Posterior vena cava (tissue), 2 donors: ENCODE data around the gene SMAD1. TPM values are rescaled to one million over a fixed set of nuclear protein-coding genes. Genes with fewer than 3 reads are reported as not detected.
"Not testable (repeated sequence)": the region's sequence is repeated elsewhere in the genome, so short reads cannot be mapped to it uniquely, and the experiment has no call there.

Experiments used
- DNase-seq: peaks from one replicate; pipeline ENCODE4 v3.0.0-alpha.2; 2020; ENCODE audit warnings: low spot score
- intact Hi-C, 2 donors: fragments of 100-400 bp; cut with DNase I; formaldehyde crosslinking; loops; one replicate each; pipeline versions ENCODE4 v1.14.1 to v1.14.2; 2022 to 2023
- total RNA-seq, 2 donors: library from RNA; stranded (reverse); fragmentation: NEBNext Ultra II Directional; extraction: Animal tissue kit (Norgen Biotek cat#: 25700); gene quantifications; one replicate each; pipeline ENCODE4 v1.2.1, GENCODE V29; 2021
- donor health status: DM: yes; HTN: yes; CAD: no.
- donor health status: DM: yes; HTN: yes; CAD: no.

SMAD1 gene
- total RNA-seq, 2 donors from 2014 or later: 17.6 to 18.5 TPM

GRCh38 chr4:145513020-145513621, 31.5 kb downstream of the SMAD1 start:
- no peak for DNase-seq
- intact Hi-C loops: no loop called here

- intact Hi-C loops: no loop called here
- DNase-seq: no peak
These were observed 38.5 kb downstream of the SMAD1 start for GRCh38 chr4:145520172-145520571.

- intact Hi-C loops: no loop called here
- DNase-seq: no peak
These were observed 39.6 kb downstream of the SMAD1 start for GRCh38 chr4:145521282-145521681.

GRCh38 chr4:145523117-145523516, 41.5 kb downstream of the SMAD1 start:
- intact Hi-C loops: no loop called here
- DNase-seq: no peak

GRCh38 chr4:145524552-145524951, 42.9 kb downstream of the SMAD1 start:
- DNase-seq: no peak
- intact Hi-C loops: no loop called here

- DNase-seq: no peak
- intact Hi-C loops: no loop called here
These were observed 43.7 kb downstream of the SMAD1 start for GRCh38 chr4:145525291-145525740.

- intact Hi-C loops: no loop called here
- no peak for DNase-seq
These were observed 46.1 kb downstream of the SMAD1 start for GRCh38 chr4:145527773-145528172.

- no peak for DNase-seq
- intact Hi-C loops: no loop called here
These were observed 46.9 kb downstream of the SMAD1 start for GRCh38 chr4:145528601-145529000.

GRCh38 chr4:145530189-145530588, 48.5 kb downstream of the SMAD1 start:
- intact Hi-C loops: no loop called here
- no peak for DNase-seq

- intact Hi-C loops: no loop called here
- no peak for DNase-seq
These were observed 49.0 kb downstream of the SMAD1 start for GRCh38 chr4:145530662-145531061.

GRCh38 chr4:145531223-145531622, 49.6 kb downstream of the SMAD1 start:
- intact Hi-C loops: no loop called here
- DNase-seq: no peak

GRCh38 chr4:145531859-145532258, 50.2 kb downstream of the SMAD1 start:
- intact Hi-C loops: no loop called here
- no peak for DNase-seq

- intact Hi-C loops: no loop called here
- DNase-seq: no peak
These were observed 51.3 kb downstream of the SMAD1 start for GRCh38 chr4:145533001-145533400.

- DNase-seq, intact Hi-C loops: not testable (repeated sequence)
These were observed 51.8 kb downstream of the SMAD1 start for GRCh38 chr4:145533415-145533814.

- DNase-seq: no peak
- intact Hi-C loops: no loop called here
These were observed 52.3 kb downstream of the SMAD1 start for GRCh38 chr4:145533961-145534360.

GRCh38 chr4:145535202-145535601, 53.5 kb downstream of the SMAD1 start:
- intact Hi-C loops: no loop called here
- no peak for DNase-seq

- no peak for DNase-seq
- intact Hi-C loops: no loop called here
These were observed 54.4 kb downstream of the SMAD1 start for GRCh38 chr4:145536044-145536443.

GRCh38 chr4:145538596-145538995, 56.9 kb downstream of the SMAD1 start:
- intact Hi-C loops: no loop called here
- DNase-seq: no peak

GRCh38 chr4:145539671-145540070, 58.0 kb downstream of the SMAD1 start:
- no peak for DNase-seq
- intact Hi-C loops: no loop called here

- intact Hi-C loops: no loop called here
- no peak for DNase-seq
These were observed 58.6 kb downstream of the SMAD1 start for GRCh38 chr4:145540235-145540634.

- DNase-seq: no peak
- intact Hi-C loops: no loop called here
These were observed 59.7 kb downstream of the SMAD1 start for GRCh38 chr4:145541346-145541745.

GRCh38 chr4:145545031-145545430, 63.4 kb downstream of the SMAD1 start:
- DNase-seq: no peak
- intact Hi-C loops: no loop called here
